Activated CD4-positive, alpha-beta T cell treated with anti-CD3 and anti-CD28 coated beads, Interleukin-2, Interleukin-4, amounts not matched to agents 100 ng/mL and 50 ng/mL, durations not matched to agents 16 hours and 8 hours (primary cell): ENCODE measurements around the gene NEXN.
"Not testable (repeated sequence)": the region's sequence is repeated elsewhere in the genome, so short reads cannot be mapped to it uniquely, and the experiment has no call there.

ENCODE experiments used
- DNase-seq: peaks from one replicate; pipeline ENCODE4 v3.0.0-alpha.2; 2020; ENCODE audit warnings: low spot score

NEXN gene

GRCh38 chr1:77961392-77961791, 73.0 kb downstream of the NEXN start:
- DNase-seq: no peak

GRCh38 chr1:77966291-77966690, 77.9 kb downstream of the NEXN start:
- no peak for DNase-seq

- no peak for DNase-seq
Measured at GRCh38 chr1:77970192-77970591, 81.8 kb downstream of the NEXN start.

DNA sequence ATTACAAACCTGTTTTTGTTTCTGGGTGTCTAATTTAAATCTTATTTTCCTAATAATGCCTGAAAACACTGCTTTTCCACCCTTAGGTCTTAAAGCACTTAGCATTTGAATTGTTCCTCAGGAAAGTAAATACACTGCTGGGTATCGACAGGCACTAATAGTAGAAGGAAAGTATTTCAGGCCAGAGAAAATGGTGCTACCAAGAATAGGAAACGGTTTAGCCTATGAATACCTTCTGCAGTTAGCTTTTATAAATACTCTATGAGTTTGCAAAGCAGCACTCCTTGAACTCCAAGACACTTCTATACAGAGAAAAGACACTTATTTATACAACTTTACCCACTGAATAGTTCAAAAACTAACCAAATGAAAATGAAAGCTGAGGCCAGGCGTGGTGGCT, 83.7 kb downstream of the NEXN start:
- DNase-seq: no peak

GRCh38 chr1:77975386-77975785, 87.0 kb downstream of the NEXN start:
- DNase-seq: peak; percentile 27

DNA sequence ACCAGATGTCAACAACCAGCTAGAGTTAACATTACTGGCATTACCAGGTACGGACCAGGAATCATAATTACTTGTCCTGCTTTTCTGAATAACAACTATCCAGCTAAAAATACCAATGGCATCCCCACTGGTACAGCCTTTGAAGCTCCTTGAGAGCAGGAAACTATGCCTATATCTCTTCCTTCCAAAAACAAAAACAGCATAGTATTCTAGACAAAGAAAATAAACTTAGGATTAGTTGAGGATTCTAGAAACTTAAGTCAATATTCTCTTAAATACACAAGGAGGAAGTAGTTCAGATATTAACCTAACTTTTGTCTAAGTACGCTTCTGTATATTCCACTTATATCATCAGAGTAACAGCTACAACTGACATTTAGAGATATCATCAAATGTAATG, 87.5 kb downstream of the NEXN start:
- DNase-seq: no peak

DNA sequence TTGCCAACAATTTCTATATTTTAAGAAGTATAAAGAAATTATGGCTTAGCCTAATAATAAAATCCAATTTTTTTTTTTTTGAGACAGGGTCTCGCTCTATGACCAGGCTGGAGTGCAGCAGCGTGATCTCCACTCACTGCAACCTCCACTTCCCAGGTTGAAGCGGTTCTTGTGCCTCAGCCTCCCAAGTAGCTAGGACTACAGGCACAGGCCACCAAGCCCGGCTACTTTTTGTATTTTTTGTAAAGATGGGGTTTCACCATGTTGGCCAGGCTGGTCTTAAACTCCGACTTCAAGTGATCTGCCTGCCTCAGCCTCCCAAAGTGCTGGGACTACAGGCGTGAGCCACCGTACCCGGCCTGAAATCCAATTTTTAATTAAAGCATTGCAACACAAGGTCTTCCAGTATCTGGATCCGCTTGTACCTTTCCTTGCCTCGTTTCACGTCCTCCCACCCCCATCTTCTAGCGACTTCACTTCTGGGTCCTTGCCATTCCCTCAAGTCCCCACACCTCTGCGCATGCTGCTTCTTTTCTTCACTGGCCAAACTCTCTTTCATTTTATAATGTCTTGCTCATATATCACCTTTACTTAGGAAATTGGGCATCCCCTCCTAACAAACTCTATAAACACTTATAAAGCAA, 88.1 kb downstream of the NEXN start:
- no peak for DNase-seq

- DNase-seq: no peak
Measured at GRCh38 chr1:77977989-77978292, 89.5 kb downstream of the NEXN start.

DNA sequence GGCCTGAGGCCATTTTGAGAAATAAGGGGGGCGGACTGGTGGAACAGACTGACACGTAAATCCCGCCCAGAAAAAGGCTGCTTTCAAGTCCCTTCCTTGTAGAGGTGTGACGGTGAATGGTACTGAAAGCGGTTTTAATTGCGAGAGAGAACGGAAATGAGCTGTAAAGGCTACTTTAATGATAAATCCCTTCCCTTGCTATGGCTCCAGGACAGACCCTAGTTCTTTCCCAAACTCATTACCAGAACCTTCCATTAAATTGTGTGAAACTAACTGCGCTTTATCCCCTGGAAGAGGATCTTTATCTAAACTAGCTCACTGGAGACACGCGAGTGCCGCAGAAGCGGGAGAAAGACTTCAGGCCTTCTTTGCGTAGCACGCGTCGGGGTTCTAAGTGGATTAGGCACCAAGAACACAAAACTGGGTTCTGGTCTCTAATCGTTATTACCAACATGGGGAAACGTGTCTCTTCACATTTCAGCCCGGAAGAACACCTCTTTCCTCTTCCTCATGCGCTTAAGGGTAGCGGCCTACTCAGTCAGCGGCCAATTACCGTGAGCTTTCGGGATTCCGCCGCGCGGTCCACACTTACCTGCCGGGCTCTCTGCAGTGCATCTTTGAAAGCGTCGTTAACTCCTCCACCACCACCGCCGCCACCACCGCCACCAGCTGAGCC, 90.0 kb downstream of the NEXN start:
- DNase-seq: peak; percentile 96

GRCh38 chr1:77978969-77979876, 90.8 kb downstream of the NEXN start, which contains the start of gene FUBP1:
FUBP1 (minus strand) TSS chr1:77979072; CDS start chr1:77979004, 68 bp downstream.
- peak; percentile 98 for DNase-seq

DNA sequence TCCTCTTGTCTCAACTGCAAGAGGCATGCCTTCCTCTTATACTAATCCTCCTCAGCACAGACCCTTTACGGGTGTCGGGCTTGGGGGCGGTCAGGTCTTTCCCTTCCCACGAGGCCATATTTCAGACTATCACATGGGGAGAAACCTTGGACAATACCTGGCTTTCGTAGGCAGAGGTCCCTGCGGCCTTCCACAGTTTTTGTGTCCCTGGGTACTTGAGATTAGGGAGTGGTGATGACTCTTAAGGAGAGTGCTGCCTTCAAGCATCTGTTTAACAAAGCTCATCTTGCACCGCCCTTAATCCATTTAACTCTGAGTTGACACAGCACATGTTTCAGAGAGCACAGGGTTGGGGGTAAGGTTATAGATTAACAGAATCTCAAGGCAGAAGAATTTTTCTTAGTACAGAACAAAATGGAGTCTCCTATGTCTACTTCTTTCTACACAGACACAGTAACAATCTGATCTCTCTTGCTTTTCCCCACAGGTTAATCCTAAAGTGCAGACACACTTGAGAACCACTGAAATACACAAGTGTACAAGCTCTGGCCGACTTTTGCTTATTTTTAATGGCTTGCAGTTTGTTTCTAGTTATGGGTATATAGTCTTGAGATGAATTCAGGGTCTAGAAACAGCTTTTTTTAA, 95.0 kb downstream of the NEXN start:
- DNase-seq: not testable (repeated sequence)

- DNase-seq: no peak
Measured at GRCh38 chr1:77983997-77984355, 95.6 kb downstream of the NEXN start.

DNA sequence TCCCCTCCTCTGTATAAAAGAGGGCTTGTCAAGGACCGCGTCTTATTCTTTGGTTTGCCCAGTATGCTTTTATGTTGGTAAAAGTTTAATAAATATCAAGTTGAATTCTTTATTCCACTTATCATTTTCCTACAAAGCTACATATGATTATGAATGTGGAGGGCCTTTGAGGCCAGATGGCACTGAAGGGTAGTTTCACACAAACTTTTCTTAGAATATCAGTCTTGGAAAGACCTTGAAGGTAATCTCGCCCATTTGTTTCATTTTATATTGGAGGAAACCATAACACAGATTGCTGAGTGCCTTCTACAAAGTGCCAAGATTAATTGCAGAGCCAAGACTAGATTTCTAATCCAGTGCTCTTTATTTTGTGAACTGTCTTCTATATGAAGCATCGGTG, 96.2 kb downstream of the NEXN start:
- no peak for DNase-seq

DNA sequence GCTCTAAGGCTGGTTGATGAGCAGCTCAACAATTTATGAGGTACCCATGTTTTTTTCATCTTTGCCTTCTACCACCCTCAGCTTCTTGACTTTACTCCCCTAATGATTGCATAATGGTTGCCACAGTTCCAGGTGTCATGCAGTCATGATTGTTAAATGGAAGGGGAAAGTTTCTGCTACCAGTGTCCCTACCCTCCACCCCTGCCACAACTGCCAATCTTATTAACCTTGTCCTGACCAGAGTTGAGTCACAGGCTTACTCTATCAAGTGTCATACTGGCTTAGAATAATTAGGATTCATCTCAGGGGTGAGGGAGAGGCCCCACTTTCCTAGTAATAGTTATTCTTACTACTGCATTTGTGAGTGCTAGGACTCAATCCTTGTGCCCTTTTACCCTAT, 98.4 kb downstream of the NEXN start:
- no peak for DNase-seq

GRCh38 chr1:77987919-77988318, 99.5 kb downstream of the NEXN start:
- DNase-seq: no peak

DNA sequence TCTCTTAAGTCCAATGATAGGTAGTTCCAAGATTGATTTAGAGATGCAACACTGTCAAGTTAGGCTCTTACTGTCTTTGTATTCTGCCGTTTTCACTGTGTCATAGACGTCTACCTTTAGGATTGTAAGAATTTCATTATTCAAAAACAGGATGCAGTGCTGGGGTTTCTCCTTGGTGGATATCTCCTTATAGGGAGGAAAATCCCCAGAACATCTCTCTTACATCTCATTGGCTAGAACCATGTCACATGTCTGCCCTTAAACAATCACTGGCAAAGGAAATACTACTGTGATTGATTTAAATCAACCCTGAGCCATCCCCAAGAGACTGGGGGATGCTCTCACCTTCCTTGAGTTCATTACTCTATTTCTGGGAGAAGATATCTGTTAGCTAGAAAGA, 101.3 kb downstream of the NEXN start:
- no peak for DNase-seq

DNA sequence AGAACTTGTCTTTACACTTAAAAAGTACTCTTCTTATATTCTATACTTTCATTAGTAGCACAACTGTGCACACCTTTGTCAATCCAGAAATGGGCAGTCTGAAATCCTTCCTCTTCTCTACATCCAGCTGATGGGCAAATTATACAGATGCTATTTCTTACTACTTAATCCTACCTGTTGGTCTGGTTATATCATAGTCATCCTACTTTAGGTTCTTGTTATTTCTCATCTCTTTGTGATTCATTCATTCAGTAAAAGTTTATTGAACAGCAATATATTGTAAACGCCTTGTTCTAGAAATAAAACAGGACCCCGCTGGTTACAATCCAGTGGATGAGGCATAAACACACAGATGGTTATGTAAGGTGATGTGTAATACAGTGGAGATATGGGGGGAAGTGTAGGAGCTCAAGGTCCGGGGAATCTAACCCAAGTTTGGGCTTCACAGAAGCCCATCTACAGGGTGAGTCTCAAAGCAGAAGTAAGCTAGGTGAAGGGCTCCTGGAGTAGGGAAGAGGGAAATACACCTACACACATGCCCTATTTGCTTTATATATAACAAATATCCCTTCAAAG, 102.3 kb downstream of the NEXN start:
- no peak for DNase-seq

GRCh38 chr1:77991638-77992037, 103.2 kb downstream of the NEXN start:
- DNase-seq: no peak
